ENCODE measurements around the gene PARD3B.

The PARD3B gene

GRCh38 chr2:205010196-205010595, 464.9 kb downstream of the PARD3B start:
- DNase-seq (ENCODE audit: low read depth, low spot score): no peak

GRCh38 chr2:205011031-205011430, 465.8 kb downstream of the PARD3B start:
- no peak for DNase-seq (ENCODE audit: low read depth, low spot score)

- DNase-seq (ENCODE audit: low read depth, low spot score): no peak
These were observed 467.7 kb downstream of the PARD3B start for GRCh38 chr2:205012961-205013360.

- no peak for DNase-seq (ENCODE audit: low read depth, low spot score)
These were observed 468.3 kb downstream of the PARD3B start for GRCh38 chr2:205013586-205013985.

- DNase-seq (ENCODE audit: low read depth, low spot score): no peak
These were observed 468.9 kb downstream of the PARD3B start for GRCh38 chr2:205014201-205014600.

- DNase-seq (ENCODE audit: low read depth, low spot score): no peak
These were observed 472.1 kb downstream of the PARD3B start for GRCh38 chr2:205017381-205017780.

GRCh38 chr2:205017912-205018311, 472.6 kb downstream of the PARD3B start:
- DNase-seq (ENCODE audit: low read depth, low spot score): no peak

- DNase-seq (ENCODE audit: low read depth, low spot score): no peak
These were observed 475.4 kb downstream of the PARD3B start for GRCh38 chr2:205020673-205021072.

GRCh38 chr2:205022841-205023240, 477.6 kb downstream of the PARD3B start:
- DNase-seq (ENCODE audit: low read depth, low spot score): no peak

- no peak for DNase-seq (ENCODE audit: low read depth, low spot score)
These were observed 479.7 kb downstream of the PARD3B start for GRCh38 chr2:205024822-205025518.

- no peak for DNase-seq (ENCODE audit: low read depth, low spot score)
These were observed 480.4 kb downstream of the PARD3B start for GRCh38 chr2:205025580-205026240.

- no peak for DNase-seq (ENCODE audit: low read depth, low spot score)
These were observed 485.4 kb downstream of the PARD3B start for GRCh38 chr2:205030695-205031094.

- DNase-seq (ENCODE audit: low read depth, low spot score): no peak
These were observed 486.8 kb downstream of the PARD3B start for GRCh38 chr2:205032093-205032551.

GRCh38 chr2:205033431-205033830, 488.2 kb downstream of the PARD3B start:
- no peak for DNase-seq (ENCODE audit: low read depth, low spot score)

- DNase-seq (ENCODE audit: low read depth, low spot score): no peak
These were observed 488.8 kb downstream of the PARD3B start for GRCh38 chr2:205034034-205034433.

- DNase-seq (ENCODE audit: low read depth, low spot score): no peak
These were observed 495.0 kb downstream of the PARD3B start for GRCh38 chr2:205040323-205040722.

GRCh38 chr2:205041472-205042130, 496.3 kb downstream of the PARD3B start:
- no peak for DNase-seq (ENCODE audit: low read depth, low spot score)

GRCh38 chr2:205043285-205043684, 498.0 kb downstream of the PARD3B start:
- DNase-seq (ENCODE audit: low read depth, low spot score): no peak

- no peak for DNase-seq (ENCODE audit: low read depth, low spot score)
These were observed 500.4 kb downstream of the PARD3B start for GRCh38 chr2:205045706-205046105.

GRCh38 chr2:205047273-205047839, 502.1 kb downstream of the PARD3B start:
- peak; percentile 64 for DNase-seq (ENCODE audit: low read depth, low spot score)

- no peak for DNase-seq (ENCODE audit: low read depth, low spot score)
These were observed 506.1 kb downstream of the PARD3B start for GRCh38 chr2:205051417-205051816.

- no peak for DNase-seq (ENCODE audit: low read depth, low spot score)
These were observed 507.5 kb downstream of the PARD3B start for GRCh38 chr2:205052781-205053180.

Data from iPS DF 19.7 (cell line).